Sigmoid colon (tissue), 4 donors: Measurements from ENCODE around the gene EPHB4.

Experiments
- CTCF ChIP-seq, 4 experiments: fragments of 450-650 bp in 3 of 4; fragments of 200-600 bp in 1 of 4; IDR thresholded peaks; one replicate each; pipeline ENCODE4 v1.5.1; 2016 to 2019; ENCODE audit warnings: antibody characterized with exemption in 4 of 4, mild to moderate bottlenecking in 3 of 4, moderate library complexity in 2 of 4
- EP300 ChIP-seq, 4 donors: sonication (generic); formaldehyde crosslinking; IDR thresholded peaks; one replicate each; pipeline ENCODE4 v1.6.1; 2017; ENCODE audit warnings: antibody characterized with exemption in 4 of 4
- POLR2AphosphoS5 ChIP-seq, 4 donors: sonication (generic); formaldehyde crosslinking; IDR thresholded peaks; one replicate each; pipeline ENCODE4 v1.6.1; 2017; ENCODE audit warnings: antibody characterized with exemption in 4 of 4

- no peak for TF ChIP-seq EP300 (IDR thresholded peaks at IDR 0.05)
- no peak for TF ChIP-seq CTCF (IDR thresholded peaks at IDR 0.05)
- no peak for TF ChIP-seq POLR2AphosphoS5 (IDR thresholded peaks at IDR 0.05)
Observed at GRCh38 chr7:100793806-100794660, 33.3 kb downstream of the EPHB4 start.
